ENCODE data around the gene WFDC1.
A peak's percentile ranks its signal among the peaks of the same experiment; 100 is the strongest.

WFDC1 gene

GRCh38 chr16:84329016-84329415 lies 34.3 kb downstream of the WFDC1 start:
- DNase-seq (ENCODE audit: low read depth), result no peak
- no peak for TF ChIP-seq CTCF (IDR thresholded peaks at IDR 0.05; ENCODE audit: control insufficient read depth, extremely low read depth, insufficient read depth)
- H3K4me3 ChIP-seq (ENCODE audit: low read depth, low read length), result no peak overlapping the region

GRCh38 chr16:84329843-84330684 lies 35.4 kb downstream of the WFDC1 start:
- no peak for DNase-seq (ENCODE audit: low read depth)
- no peak overlapping the region for H3K4me3 ChIP-seq (ENCODE audit: low read depth, low read length)
- no peak for TF ChIP-seq CTCF (IDR thresholded peaks at IDR 0.05; ENCODE audit: control insufficient read depth, extremely low read depth, insufficient read depth)

- no peak overlapping the region for H3K4me3 ChIP-seq (ENCODE audit: low read depth, low read length)
- no peak for DNase-seq (ENCODE audit: low read depth)
- no peak for TF ChIP-seq CTCF (IDR thresholded peaks at IDR 0.05; ENCODE audit: control insufficient read depth, extremely low read depth, insufficient read depth)
Measured at GRCh38 chr16:84330685-84331050, 36.0 kb downstream of the WFDC1 start.

- H3K4me3 ChIP-seq (ENCODE audit: low read depth, low read length), result no peak overlapping the region
- no peak for DNase-seq (ENCODE audit: low read depth)
- no peak for TF ChIP-seq CTCF (IDR thresholded peaks at IDR 0.05; ENCODE audit: control insufficient read depth, extremely low read depth, insufficient read depth)
Measured at GRCh38 chr16:84331998-84332780, 37.5 kb downstream of the WFDC1 start.

GRCh38 chr16:84332975-84333684 lies 38.5 kb downstream of the WFDC1 start:
- no peak overlapping the region for H3K4me3 ChIP-seq (ENCODE audit: low read depth, low read length)
- peak; percentile 85 for DNase-seq (ENCODE audit: low read depth)
- peak; percentile 21; the same call in 1 of the 2 replicates for TF ChIP-seq CTCF (IDR thresholded peaks at IDR 0.05; ENCODE audit: control insufficient read depth, extremely low read depth, insufficient read depth)

- no peak for DNase-seq (ENCODE audit: low read depth)
- no peak overlapping the region for H3K4me3 ChIP-seq (ENCODE audit: low read depth, low read length)
Measured at GRCh38 chr16:84334058-84334457, 39.4 kb downstream of the WFDC1 start.

More at GRCh38 chr16:84334058-84334457, 39.4 kb downstream of the WFDC1 start:
- no peak for TF ChIP-seq CTCF (IDR thresholded peaks at IDR 0.05; ENCODE audit: control insufficient read depth, extremely low read depth, insufficient read depth)
